Rectal smooth muscle tissue (tissue), 1 donor: ENCODE results near the gene GFM1.
A peak's percentile ranks its signal among the peaks of the same experiment; 100 is the strongest.

Experiments used
- H3K27ac ChIP-seq: one replicate; pipeline ENCODE4 v1.7.0; 2013; ENCODE audit warnings: low read depth, low read length, inconsistent platforms
- H3K27me3 ChIP-seq: one replicate; pipeline ENCODE4 v1.7.0; 2013; ENCODE audit warnings: low read length; ENCODE audit not compliant: control insufficient read depth, insufficient read depth
- H3K36me3 ChIP-seq: one replicate; pipeline ENCODE4 v1.7.0; 2013; ENCODE audit warnings: low read length; ENCODE audit not compliant: control insufficient read depth, insufficient read depth
- H3K4me1 ChIP-seq: one replicate; pipeline ENCODE4 v1.7.0; 2013; ENCODE audit warnings: low read length; ENCODE audit not compliant: control insufficient read depth, insufficient read depth
- H3K4me3 ChIP-seq: one replicate; pipeline ENCODE4 v1.7.0; 2013; ENCODE audit warnings: low read length
- H3K9ac ChIP-seq: one replicate; pipeline ENCODE4 v1.7.0; 2013; ENCODE audit warnings: low read length

The GFM1 gene

GRCh38 chr3:158658889-158659288 lies 14.6 kb downstream of the GFM1 start:
- peaks cover 21% of the 10 kb centered on the region for H3K36me3 ChIP-seq
- H3K4me1 ChIP-seq = no peaks in the 10 kb centered on the region
- H3K27ac ChIP-seq = no peak overlapping the region
- H3K27me3 ChIP-seq = no peaks in the 10 kb centered on the region
- H3K4me3 ChIP-seq = no peak overlapping the region
- no peak overlapping the region for H3K9ac ChIP-seq

GRCh38 chr3:158659454-158660237 lies 15.3 kb downstream of the GFM1 start:
- H3K4me3 ChIP-seq = no peak overlapping the region
- H3K9ac ChIP-seq = no peak overlapping the region
- no peaks in the 10 kb centered on the region for H3K4me1 ChIP-seq
- H3K36me3 ChIP-seq = peaks cover 24% of the 10 kb centered on the region
- H3K27ac ChIP-seq = no peak overlapping the region
- H3K27me3 ChIP-seq = no peaks in the 10 kb centered on the region

- Histone ChIP-seq H3K27ac (no peak overlapping the region), H3K36me3 (peaks cover 22% of the 10 kb centered on the region), H3K27me3 (no peaks in the 10 kb centered on the region)
Observed at GRCh38 chr3:158660711-158661110, 16.4 kb downstream of the GFM1 start.

GRCh38 chr3:158663246-158663645 lies 18.9 kb downstream of the GFM1 start:
- no peak overlapping the region for H3K4me3 ChIP-seq
- H3K4me1 ChIP-seq = no peaks in the 10 kb centered on the region
- H3K9ac ChIP-seq = no peak overlapping the region
- H3K36me3 ChIP-seq = peaks cover 27% of the 10 kb centered on the region
- H3K27ac ChIP-seq = no peak overlapping the region
- H3K27me3 ChIP-seq = no peaks in the 10 kb centered on the region

More at GRCh38 chr3:158660711-158661110, 16.4 kb downstream of the GFM1 start:
- no peak overlapping the region for H3K9ac ChIP-seq
- H3K4me3 ChIP-seq = no peak overlapping the region
- no peaks in the 10 kb centered on the region for H3K4me1 ChIP-seq

GRCh38 chr3:158663832-158664231 lies 19.5 kb downstream of the GFM1 start:
- H3K4me3 ChIP-seq = no peak overlapping the region
- no peaks in the 10 kb centered on the region for H3K4me1 ChIP-seq
- H3K9ac ChIP-seq = no peak overlapping the region
- H3K27me3 ChIP-seq = no peaks in the 10 kb centered on the region
- no peak overlapping the region for H3K27ac ChIP-seq
- peaks cover 25% of the 10 kb centered on the region for H3K36me3 ChIP-seq

GRCh38 chr3:158666416-158666815 lies 22.1 kb downstream of the GFM1 start:
- H3K36me3 ChIP-seq = peaks cover 23% of the 10 kb centered on the region
- H3K9ac ChIP-seq = no peak overlapping the region
- no peak overlapping the region for H3K4me3 ChIP-seq
- H3K4me1 ChIP-seq = no peaks in the 10 kb centered on the region
- H3K27me3 ChIP-seq = no peaks in the 10 kb centered on the region
- no peak overlapping the region for H3K27ac ChIP-seq

- no peaks in the 10 kb centered on the region for H3K27me3 ChIP-seq
- H3K4me1 ChIP-seq = no peaks in the 10 kb centered on the region
- H3K36me3 ChIP-seq = peaks cover 15% of the 10 kb centered on the region
- no peak overlapping the region for H3K27ac ChIP-seq
- no peak overlapping the region for H3K4me3 ChIP-seq
- no peak overlapping the region for H3K9ac ChIP-seq
Observed at GRCh38 chr3:158668506-158668905, 24.2 kb downstream of the GFM1 start.

- Histone ChIP-seq H3K27ac (peak overlapping the region; percentile 28), H3K4me1 (no peaks in the 10 kb centered on the region), H3K36me3 (peaks cover 6% of the 10 kb centered on the region), H3K4me3 (peak overlapping the region; percentile 83), H3K9ac (peak overlapping the region; percentile 56), H3K27me3 (no peaks in the 10 kb centered on the region)
Observed at GRCh38 chr3:158671821-158672214, 27.5 kb downstream of the GFM1 start.

- H3K4me1 ChIP-seq = no peaks in the 10 kb centered on the region
- H3K27ac ChIP-seq = peak within 1 kb of the TSS; percentile 28
- H3K36me3 ChIP-seq = peaks cover 2% of the 10 kb centered on the region
- peak within 1 kb of the TSS; percentile 56 for H3K9ac ChIP-seq
- no peaks in the 10 kb centered on the region for H3K27me3 ChIP-seq
- peak within 1 kb of the TSS; percentile 83 for H3K4me3 ChIP-seq
Observed at GRCh38 chr3:158672215-158673176, 28.2 kb downstream of the GFM1 start, which contains the start of gene LXN. Gene LXN (minus strand): TSS chr3:158672648. CDS start chr3:158672478, 170 bp downstream.

- Histone ChIP-seq H3K27ac (no peak overlapping the region), H3K27me3 (no peaks in the 10 kb centered on the region), H3K4me1 (no peaks in the 10 kb centered on the region), H3K4me3 (no peak overlapping the region), H3K36me3 (peaks cover 2% of the 10 kb centered on the region), H3K9ac (no peak overlapping the region)
Observed at GRCh38 chr3:158678687-158679086, 34.4 kb downstream of the GFM1 start.

- Histone ChIP-seq H3K4me3 (no peak overlapping the region), H3K9ac (no peak overlapping the region), H3K27ac (no peak overlapping the region), H3K36me3 (peaks cover 2% of the 10 kb centered on the region), H3K27me3 (no peaks in the 10 kb centered on the region), H3K4me1 (no peaks in the 10 kb centered on the region)
Observed at GRCh38 chr3:158679547-158680000, 35.2 kb downstream of the GFM1 start.

GRCh38 chr3:158680861-158681260 lies 36.5 kb downstream of the GFM1 start:
- H3K4me1 ChIP-seq = no peaks in the 10 kb centered on the region
- H3K9ac ChIP-seq = no peak overlapping the region
- H3K27me3 ChIP-seq = no peaks in the 10 kb centered on the region
- H3K36me3 ChIP-seq = peaks cover 4% of the 10 kb centered on the region
- H3K4me3 ChIP-seq = no peak overlapping the region
- no peak overlapping the region for H3K27ac ChIP-seq
